SK-N-SH treated with all-trans-retinoic acid at 6 μM for 48 hours (cell line): ENCODE measurements around the gene LDB2.

Experiments used
- ATAC-seq: fragments of 200-7000 bp; cut with Tn5 transposase; 3 replicates; pipeline ENCODE4 v1.9.1; 2020; ENCODE audit warnings: mild to moderate bottlenecking, moderate library complexity
- ARNTL ChIP-seq: fragments of 450-650 bp; formaldehyde crosslinking; IDR thresholded peaks from 2 replicates; pipeline ENCODE4 v1.5.0; 2020; ENCODE audit warnings: low read depth, mild to moderate bottlenecking, moderate library complexity, borderline replicate concordance
- BACH2 ChIP-seq: fragments of 250-450 bp; sonication (Bioruptor Pico); IDR thresholded peaks from 2 replicates; pipeline ENCODE4 v1.9.0; 2021; ENCODE audit warnings: mild to moderate bottlenecking, borderline replicate concordance
- CSDC2 ChIP-seq: fragments of 250-450 bp; sonication (Bioruptor Pico); IDR thresholded peaks from 2 replicates; pipeline ENCODE4 v1.5.0; 2020; ENCODE audit warnings: mild to moderate bottlenecking, moderate library complexity
- ESRRG ChIP-seq: fragments of 250-450 bp; sonication (Bioruptor Pico); IDR thresholded peaks from 2 replicates; pipeline ENCODE4 v1.6.1; 2021; ENCODE audit warnings: mild to moderate bottlenecking
- GLIS3 ChIP-seq: fragments of 250-450 bp; sonication (Bioruptor Pico); IDR thresholded peaks from 2 replicates; pipeline ENCODE4 v1.5.0; 2020; ENCODE audit warnings: mild to moderate bottlenecking, moderate library complexity
- ISL1 ChIP-seq: fragments of 250-450 bp; sonication (Bioruptor Pico); IDR thresholded peaks from 2 replicates; pipeline ENCODE4 v2.1.2; 2022; ENCODE audit warnings: mild to moderate bottlenecking, moderate library complexity
- PPARA ChIP-seq: fragments of 250-450 bp; sonication (Bioruptor Pico); IDR thresholded peaks from 2 replicates; pipeline ENCODE4 v1.5.0; 2020; ENCODE audit warnings: mild to moderate bottlenecking, borderline replicate concordance
- RARB ChIP-seq: fragments of 250-450 bp; sonication (Bioruptor Pico); IDR thresholded peaks from 2 replicates; pipeline ENCODE4 v1.8.0; 2021; ENCODE audit warnings: mild to moderate bottlenecking, moderate library complexity
- SNAI2 ChIP-seq: fragments of 250-450 bp; sonication (Bioruptor Pico); IDR thresholded peaks from 2 replicates; pipeline ENCODE4 v1.5.0; 2020; ENCODE audit warnings: mild to moderate bottlenecking, moderate library complexity
- TCF4 ChIP-seq: fragments of 250-450 bp; sonication (Bioruptor Pico); IDR thresholded peaks from 2 replicates; pipeline ENCODE4 v1.8.0; 2021; ENCODE audit warnings: mild to moderate bottlenecking, moderate library complexity, borderline replicate concordance
- TOX ChIP-seq: fragments of 250-450 bp; sonication (Bioruptor Pico); IDR thresholded peaks from 2 replicates; pipeline ENCODE4 v1.8.0; 2021; ENCODE audit warnings: mild to moderate bottlenecking, moderate library complexity, borderline replicate concordance
- ZC3H10 ChIP-seq: fragments of 250-450 bp; sonication (Bioruptor Pico); IDR thresholded peaks from 2 replicates; pipeline ENCODE4 v1.5.1; 2021; ENCODE audit warnings: mild to moderate bottlenecking, moderate library complexity
- ZFP3 ChIP-seq: fragments of 250-450 bp; sonication (Bioruptor Pico); IDR thresholded peaks from 2 replicates; pipeline ENCODE4 v1.5.0; 2020; ENCODE audit warnings: mild to moderate bottlenecking, moderate library complexity
- ZFP30 ChIP-seq: fragments of 450-650 bp; formaldehyde crosslinking; IDR thresholded peaks from 2 replicates; pipeline ENCODE4 v1.5.0; 2022; ENCODE audit warnings: mild to moderate bottlenecking, moderate library complexity
- ZNF565 ChIP-seq: fragments of 450-650 bp; formaldehyde crosslinking; conservative IDR thresholded peaks from 2 replicates; pipeline ENCODE4 v1.5.0; 2020; ENCODE audit warnings: low read depth, mild to moderate bottlenecking, moderate library complexity
- ZNF70 ChIP-seq: fragments of 450-650 bp; formaldehyde crosslinking; IDR thresholded peaks from 2 replicates; pipeline ENCODE4 v1.5.0; 2020; ENCODE audit warnings: mild to moderate bottlenecking, moderate library complexity
- TF ChIP-seq, protein P1 (sequence below): fragments of 250-450 bp; sonication (Bioruptor Pico); IDR thresholded peaks from 2 replicates; pipeline ENCODE4 v1.5.1; 2020; ENCODE audit warnings: low read depth, mild to moderate bottlenecking, moderate library complexity
- TF ChIP-seq, protein P2 (sequence below): fragments of 250-450 bp; sonication (Bioruptor Pico); IDR thresholded peaks from 2 replicates; pipeline ENCODE4 v1.5.1; 2021; ENCODE audit warnings: mild to moderate bottlenecking, moderate library complexity
- TF ChIP-seq, protein P3 (sequence below): fragments of 250-450 bp; sonication (Bioruptor Pico); IDR thresholded peaks from 2 replicates; pipeline ENCODE4 v1.5.0; 2020; ENCODE audit warnings: mild to moderate bottlenecking, moderate library complexity
- TF ChIP-seq, protein P4 (sequence below): fragments of 250-450 bp; sonication (Bioruptor Pico); IDR thresholded peaks from 2 replicates; pipeline ENCODE4 v1.8.0; 2020; ENCODE audit warnings: mild to moderate bottlenecking, moderate library complexity, borderline replicate concordance
- TF ChIP-seq, protein P5 (sequence below): fragments of 250-450 bp; sonication (Bioruptor Pico); IDR thresholded peaks from 2 replicates; pipeline ENCODE4 v1.8.0; 2021; ENCODE audit warnings: low read depth, mild to moderate bottlenecking, moderate library complexity, borderline replicate concordance

LDB2 gene

DNA sequence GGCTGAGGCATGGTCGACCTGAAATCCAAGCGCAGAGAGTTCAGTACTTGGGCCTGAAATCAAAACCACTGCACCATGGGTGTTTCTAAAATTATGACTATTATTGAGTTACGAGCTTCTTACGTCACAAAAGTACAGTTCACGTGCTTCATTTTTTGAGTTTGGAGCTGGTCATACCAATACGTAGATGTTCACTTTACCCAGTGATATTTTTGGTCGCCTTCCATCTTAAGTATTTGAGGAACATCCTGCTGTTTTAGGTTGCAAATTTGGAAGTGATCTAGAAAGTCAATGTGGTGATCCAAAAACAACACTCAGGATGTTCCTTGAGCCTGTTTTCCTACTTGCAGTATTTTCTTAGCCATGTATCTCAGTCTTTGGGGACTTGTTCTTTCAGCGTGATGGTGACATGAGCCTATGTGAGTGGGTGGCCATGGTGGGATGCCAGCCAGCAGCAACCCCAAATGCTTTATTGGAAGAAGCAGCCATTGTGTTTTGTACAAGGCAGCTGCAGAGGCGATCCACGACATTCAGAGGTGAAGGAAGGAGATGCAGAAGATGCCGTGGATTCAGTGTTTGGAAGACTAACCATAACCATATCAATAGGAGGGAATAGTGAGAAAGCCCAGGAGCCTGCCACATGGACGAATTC, 28.7 kb downstream of the LDB2 start:
- no peak for ATAC-seq
- TF ChIP-seq CSDC2 (CRISPR knock-in tag): no peak
- TF ChIP-seq TCF4 (CRISPR knock-in tag): no peak
- TF ChIP-seq, protein P1, sequence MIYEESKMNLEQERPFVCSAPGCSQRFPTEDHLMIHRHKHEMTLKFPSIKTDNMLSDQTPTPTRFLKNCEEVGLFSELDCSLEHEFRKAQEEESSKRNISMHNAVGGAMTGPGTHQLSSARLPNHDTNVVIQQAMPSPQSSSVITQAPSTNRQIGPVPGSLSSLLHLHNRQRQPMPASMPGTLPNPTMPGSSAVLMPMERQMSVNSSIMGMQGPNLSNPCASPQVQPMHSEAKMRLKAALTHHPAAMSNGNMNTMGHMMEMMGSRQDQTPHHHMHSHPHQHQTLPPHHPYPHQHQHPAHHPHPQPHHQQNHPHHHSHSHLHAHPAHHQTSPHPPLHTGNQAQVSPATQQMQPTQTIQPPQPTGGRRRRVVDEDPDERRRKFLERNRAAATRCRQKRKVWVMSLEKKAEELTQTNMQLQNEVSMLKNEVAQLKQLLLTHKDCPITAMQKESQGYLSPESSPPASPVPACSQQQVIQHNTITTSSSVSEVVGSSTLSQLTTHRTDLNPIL (CRISPR knock-in tag): no peak

DNA sequence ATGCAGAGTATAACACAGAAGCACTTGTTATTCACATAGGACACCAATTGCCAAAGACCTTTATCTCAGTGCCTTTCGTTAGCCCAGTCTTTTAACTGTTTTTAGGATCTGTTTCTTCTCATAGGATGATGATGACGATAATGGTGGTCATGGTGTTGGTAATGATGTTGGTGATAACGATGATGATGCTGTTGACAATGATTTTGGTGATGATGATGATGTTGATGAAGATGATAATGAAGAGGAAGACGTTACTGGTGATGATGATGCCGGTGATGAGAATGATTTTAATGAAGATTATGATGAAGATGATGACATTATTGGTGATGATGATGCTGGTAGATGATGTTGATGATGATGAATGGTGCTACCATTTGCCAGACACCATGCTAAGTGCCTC, 29.8 kb downstream of the LDB2 start:
- TF ChIP-seq ZFP30 (CRISPR knock-in tag): no peak
- TF ChIP-seq, protein P1 (CRISPR knock-in tag): no peak
- no peak for TF ChIP-seq PPARA (CRISPR knock-in tag)
- TF ChIP-seq SNAI2 (CRISPR knock-in tag): no peak
- TF ChIP-seq TCF4 (CRISPR knock-in tag): no peak
- TF ChIP-seq, protein P2, sequence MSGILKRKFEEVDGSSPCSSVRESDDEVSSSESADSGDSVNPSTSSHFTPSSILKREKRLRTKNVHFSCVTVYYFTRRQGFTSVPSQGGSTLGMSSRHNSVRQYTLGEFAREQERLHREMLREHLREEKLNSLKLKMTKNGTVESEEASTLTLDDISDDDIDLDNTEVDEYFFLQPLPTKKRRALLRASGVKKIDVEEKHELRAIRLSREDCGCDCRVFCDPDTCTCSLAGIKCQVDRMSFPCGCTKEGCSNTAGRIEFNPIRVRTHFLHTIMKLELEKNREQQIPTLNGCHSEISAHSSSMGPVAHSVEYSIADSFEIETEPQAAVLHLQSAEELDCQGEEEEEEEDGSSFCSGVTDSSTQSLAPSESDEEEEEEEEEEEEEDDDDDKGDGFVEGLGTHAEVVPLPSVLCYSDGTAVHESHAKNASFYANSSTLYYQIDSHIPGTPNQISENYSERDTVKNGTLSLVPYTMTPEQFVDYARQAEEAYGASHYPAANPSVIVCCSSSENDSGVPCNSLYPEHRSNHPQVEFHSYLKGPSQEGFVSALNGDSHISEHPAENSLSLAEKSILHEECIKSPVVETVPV (CRISPR knock-in tag): no peak
- TF ChIP-seq GLIS3 (CRISPR knock-in tag): no peak
- TF ChIP-seq ZNF565 (CRISPR knock-in tag): no peak
- no peak for ATAC-seq

DNA sequence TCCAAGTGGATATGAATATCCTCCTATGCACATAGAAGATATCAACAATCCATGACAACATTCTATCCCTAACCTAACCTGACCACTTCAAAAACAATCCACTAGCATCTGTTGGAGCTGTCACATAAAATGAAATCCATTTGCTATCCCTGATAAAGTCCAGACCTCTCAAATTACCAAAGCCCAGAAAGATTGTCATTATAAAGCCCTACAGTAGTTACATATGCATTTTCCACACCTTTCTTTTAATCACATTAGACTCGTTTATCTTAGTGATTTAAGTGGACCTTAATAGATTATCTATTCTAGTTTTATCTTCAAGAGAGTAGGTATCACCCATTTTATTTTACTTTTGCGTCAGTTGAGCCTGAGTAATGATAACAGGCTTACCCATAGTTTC, 30.6 kb downstream of the LDB2 start:
- ATAC-seq: no peak; the same call in 2 of the 3 replicates

DNA sequence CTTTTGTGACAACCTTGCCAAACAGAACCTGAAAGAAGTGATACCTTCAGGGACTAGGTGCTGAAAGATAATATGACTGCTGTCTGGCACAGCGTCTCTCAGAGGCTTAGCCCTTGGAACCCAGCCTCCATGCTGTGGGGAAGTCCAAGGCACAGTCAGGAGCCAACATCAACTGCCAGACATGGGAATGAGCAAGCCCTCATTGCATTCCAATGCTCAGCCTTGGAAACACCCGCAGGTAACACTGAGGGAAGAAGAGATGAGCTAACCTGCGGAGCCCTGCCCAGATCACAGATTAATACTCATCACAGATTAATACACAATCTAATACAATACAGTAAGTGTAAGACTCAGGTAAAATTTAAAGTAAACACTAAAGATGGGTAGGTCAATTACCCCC, 31.5 kb downstream of the LDB2 start:
- no peak for ATAC-seq

More for the DNA sequence above, 30.6 kb downstream of the LDB2 start:
- peak; percentile 48; the same call in 1 of the 2 replicates for TF ChIP-seq TCF4 (CRISPR knock-in tag)
- no peak for TF ChIP-seq TOX (CRISPR knock-in tag)
- no peak for TF ChIP-seq ZNF70 (CRISPR knock-in tag)
- TF ChIP-seq, all 23 proteins: peak for 1

More for the DNA sequence above, 31.5 kb downstream of the LDB2 start:
- TF ChIP-seq PPARA (CRISPR knock-in tag) (no peak), RARB (CRISPR knock-in tag) (no peak), ZNF565 (CRISPR knock-in tag) (no peak), CSDC2 (CRISPR knock-in tag) (no peak), TOX (CRISPR knock-in tag) (no peak), ISL1 (CRISPR knock-in tag) (no peak), ZFP3 (CRISPR knock-in tag) (no peak), ZFP30 (CRISPR knock-in tag) (no peak), ARNTL (CRISPR knock-in tag) (no peak), ESRRG (no peak), ZC3H10 (no peak), SNAI2 (CRISPR knock-in tag) (no peak), BACH2 (CRISPR knock-in tag) (no peak), GLIS3 (CRISPR knock-in tag) (no peak), ZNF70 (CRISPR knock-in tag) (no peak)
- TF ChIP-seq, protein P3, sequence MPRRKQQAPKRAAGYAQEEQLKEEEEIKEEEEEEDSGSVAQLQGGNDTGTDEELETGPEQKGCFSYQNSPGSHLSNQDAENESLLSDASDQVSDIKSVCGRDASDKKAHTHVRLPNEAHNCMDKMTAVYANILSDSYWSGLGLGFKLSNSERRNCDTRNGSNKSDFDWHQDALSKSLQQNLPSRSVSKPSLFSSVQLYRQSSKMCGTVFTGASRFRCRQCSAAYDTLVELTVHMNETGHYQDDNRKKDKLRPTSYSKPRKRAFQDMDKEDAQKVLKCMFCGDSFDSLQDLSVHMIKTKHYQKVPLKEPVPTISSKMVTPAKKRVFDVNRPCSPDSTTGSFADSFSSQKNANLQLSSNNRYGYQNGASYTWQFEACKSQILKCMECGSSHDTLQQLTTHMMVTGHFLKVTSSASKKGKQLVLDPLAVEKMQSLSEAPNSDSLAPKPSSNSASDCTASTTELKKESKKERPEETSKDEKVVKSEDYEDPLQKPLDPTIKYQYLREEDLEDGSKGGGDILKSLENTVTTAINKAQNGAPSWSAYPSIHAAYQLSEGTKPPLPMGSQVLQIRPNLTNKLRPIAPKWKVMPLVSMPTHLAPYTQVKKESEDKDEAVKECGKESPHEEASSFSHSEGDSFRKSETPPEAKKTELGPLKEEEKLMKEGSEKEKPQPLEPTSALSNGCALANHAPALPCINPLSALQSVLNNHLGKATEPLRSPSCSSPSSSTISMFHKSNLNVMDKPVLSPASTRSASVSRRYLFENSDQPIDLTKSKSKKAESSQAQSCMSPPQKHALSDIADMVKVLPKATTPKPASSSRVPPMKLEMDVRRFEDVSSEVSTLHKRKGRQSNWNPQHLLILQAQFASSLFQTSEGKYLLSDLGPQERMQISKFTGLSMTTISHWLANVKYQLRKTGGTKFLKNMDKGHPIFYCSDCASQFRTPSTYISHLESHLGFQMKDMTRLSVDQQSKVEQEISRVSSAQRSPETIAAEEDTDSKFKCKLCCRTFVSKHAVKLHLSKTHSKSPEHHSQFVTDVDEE (CRISPR knock-in tag): no peak
- TF ChIP-seq, protein P4, sequence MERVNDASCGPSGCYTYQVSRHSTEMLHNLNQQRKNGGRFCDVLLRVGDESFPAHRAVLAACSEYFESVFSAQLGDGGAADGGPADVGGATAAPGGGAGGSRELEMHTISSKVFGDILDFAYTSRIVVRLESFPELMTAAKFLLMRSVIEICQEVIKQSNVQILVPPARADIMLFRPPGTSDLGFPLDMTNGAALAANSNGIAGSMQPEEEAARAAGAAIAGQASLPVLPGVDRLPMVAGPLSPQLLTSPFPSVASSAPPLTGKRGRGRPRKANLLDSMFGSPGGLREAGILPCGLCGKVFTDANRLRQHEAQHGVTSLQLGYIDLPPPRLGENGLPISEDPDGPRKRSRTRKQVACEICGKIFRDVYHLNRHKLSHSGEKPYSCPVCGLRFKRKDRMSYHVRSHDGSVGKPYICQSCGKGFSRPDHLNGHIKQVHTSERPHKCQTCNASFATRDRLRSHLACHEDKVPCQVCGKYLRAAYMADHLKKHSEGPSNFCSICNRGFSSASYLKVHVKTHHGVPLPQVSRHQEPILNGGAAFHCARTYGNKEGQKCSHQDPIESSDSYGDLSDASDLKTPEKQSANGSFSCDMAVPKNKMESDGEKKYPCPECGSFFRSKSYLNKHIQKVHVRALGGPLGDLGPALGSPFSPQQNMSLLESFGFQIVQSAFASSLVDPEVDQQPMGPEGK (CRISPR knock-in tag): no peak
- TF ChIP-seq, protein P5, sequence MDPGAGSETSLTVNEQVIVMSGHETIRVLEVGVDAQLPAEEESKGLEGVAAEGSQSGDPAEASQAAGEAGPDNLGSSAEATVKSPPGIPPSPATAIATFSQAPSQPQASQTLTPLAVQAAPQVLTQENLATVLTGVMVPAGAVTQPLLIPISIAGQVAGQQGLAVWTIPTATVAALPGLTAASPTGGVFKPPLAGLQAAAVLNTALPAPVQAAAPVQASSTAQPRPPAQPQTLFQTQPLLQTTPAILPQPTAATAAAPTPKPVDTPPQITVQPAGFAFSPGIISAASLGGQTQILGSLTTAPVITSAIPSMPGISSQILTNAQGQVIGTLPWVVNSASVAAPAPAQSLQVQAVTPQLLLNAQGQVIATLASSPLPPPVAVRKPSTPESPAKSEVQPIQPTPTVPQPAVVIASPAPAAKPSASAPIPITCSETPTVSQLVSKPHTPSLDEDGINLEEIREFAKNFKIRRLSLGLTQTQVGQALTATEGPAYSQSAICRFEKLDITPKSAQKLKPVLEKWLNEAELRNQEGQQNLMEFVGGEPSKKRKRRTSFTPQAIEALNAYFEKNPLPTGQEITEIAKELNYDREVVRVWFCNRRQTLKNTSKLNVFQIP (CRISPR knock-in tag): no peak
- TF ChIP-seq, protein P2 (CRISPR knock-in tag): no peak
- TF ChIP-seq, all 23 proteins: peak for 0
